Raji (cell line): Measurements from ENCODE around the gene AZI2.

Experiments
- POLR2A ChIP-seq: IDR thresholded peaks from 2 replicates; pipeline ENCODE4 v1.6.1; 2011; ENCODE audit warnings: low read depth, low read length, control low read depth; ENCODE audit not compliant: insufficient read depth

The AZI2 gene, protein sequence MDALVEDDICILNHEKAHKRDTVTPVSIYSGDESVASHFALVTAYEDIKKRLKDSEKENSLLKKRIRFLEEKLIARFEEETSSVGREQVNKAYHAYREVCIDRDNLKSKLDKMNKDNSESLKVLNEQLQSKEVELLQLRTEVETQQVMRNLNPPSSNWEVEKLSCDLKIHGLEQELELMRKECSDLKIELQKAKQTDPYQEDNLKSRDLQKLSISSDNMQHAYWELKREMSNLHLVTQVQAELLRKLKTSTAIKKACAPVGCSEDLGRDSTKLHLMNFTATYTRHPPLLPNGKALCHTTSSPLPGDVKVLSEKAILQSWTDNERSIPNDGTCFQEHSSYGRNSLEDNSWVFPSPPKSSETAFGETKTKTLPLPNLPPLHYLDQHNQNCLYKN

GRCh38 chr3:28348629-28349468 lies at the start of gene AZI2, which contains the start of gene ZCWPW2:
Gene AZI2, minus strand, starts transcription at chr3:28348824. Its CDS starts 8,207 bp downstream, at chr3:28340617.
Gene ZCWPW2, plus strand, starts transcription at chr3:28348721. Its CDS starts 64,348 bp downstream, at chr3:28413069.
- peak; percentile 66 for TF ChIP-seq POLR2A

DNA sequence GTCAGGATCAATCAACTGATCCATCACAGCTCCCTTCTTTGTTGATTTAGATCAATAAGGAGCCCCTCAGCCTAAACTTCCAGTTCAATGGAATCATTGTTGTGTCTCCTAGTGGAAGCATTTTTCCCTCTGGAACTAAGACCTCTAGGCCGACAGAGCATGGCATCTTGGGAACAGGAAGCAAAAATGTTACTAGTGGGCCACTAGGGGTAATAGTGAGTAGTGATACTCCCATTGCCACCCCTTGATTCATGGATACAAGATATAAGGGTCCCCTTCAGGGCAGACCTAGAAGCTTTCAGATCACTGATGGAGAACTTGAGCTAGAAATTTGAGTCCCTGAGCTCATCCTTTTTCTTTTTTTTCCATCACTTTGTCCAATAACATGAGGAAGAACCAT lies 40.4 kb upstream of the AZI2 start:
- TF ChIP-seq POLR2A = no peak

GRCh38 chr3:28386049-28386448 lies 37.4 kb upstream of the AZI2 start:
- TF ChIP-seq POLR2A = no peak

DNA sequence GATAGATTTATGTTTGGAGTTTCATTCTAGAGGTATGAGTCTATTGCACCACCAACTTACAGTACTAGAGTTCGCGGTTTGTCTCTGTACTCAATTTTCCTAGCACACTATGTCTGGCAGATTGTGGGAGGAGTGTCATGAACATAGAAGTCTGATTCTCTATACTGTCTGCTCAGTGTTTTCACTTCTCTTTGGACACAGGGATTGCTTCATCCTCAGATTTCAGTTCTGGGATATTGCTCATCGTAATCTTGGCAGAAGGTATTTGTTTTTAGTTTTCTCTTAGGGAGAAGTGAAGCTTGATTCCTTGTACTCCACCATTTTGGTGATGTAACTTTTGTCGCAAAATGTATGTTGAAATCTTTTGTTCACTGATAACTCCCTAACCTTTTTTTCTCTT lies 27.8 kb upstream of the AZI2 start:
- TF ChIP-seq POLR2A = no peak

DNA sequence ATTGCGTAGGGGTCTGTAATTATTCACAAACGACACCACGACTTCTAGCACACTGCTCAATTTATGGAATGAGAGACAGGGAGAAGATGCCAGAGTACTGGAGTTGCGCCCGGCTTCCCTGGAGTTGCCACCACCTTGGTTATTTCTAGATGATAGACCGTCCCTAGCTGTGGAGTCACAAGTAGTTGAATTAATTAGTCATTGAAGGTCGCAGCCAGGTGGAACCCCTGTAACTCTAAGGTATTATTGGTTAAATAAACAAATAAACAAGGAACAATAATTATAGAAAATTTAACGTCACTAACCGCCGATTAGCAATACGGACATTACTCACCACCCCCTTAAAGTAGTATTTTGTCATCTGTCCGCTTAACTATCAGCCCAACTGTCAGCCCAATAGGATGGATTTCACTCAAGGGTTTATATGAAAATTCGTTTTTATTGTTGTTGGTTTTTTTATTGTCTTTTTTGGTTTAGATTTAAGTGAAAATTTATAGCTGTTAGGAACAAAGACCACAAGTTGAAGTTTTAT lies 911 bp upstream of the AZI2 start:
- TF ChIP-seq POLR2A = no peak

- no peak for TF ChIP-seq POLR2A
These were observed 377 bp downstream of the AZI2 start for GRCh38 chr3:28348265-28348628.

DNA sequence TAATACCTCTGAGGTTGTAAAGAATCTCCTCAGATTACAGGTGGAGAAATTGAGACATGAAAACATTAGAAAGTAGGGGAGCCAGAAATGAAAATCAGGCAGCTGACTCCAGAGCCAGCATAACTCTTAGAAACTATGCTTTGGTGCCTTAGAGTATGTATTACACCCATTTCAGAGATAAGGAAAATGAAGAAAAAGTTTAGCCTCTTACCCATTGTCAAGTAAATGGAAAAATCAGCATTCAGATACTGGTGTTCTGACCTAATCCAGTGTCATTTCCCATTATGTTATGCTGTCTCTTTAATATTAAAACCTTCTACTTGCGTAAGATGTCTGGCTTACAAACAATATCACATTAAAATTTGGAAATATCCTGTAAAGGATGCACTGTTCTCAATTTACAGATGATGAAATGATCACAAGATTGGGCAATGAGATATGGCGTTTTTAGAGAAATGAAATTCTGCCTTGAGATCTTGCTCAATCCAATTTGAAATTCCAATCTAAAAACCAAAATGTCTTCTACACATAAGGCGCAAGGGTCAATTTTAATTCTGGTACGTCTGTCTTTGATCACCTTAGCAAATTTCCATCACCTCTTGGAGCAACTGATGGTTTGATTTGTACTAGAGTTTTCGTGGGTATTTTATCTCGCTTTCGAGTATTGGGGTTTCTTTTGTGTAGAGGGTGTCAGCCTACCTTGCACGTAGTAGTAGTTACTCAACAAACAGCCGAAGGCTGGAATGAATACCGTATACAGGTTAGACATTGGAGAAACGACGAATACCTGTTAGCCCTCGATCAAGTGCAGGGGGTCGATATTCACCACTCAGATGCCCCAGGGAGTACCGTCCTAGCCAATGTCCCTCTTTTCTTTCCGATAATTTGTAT lies 1.0 kb downstream of the AZI2 start:
- TF ChIP-seq POLR2A = no peak

DNA sequence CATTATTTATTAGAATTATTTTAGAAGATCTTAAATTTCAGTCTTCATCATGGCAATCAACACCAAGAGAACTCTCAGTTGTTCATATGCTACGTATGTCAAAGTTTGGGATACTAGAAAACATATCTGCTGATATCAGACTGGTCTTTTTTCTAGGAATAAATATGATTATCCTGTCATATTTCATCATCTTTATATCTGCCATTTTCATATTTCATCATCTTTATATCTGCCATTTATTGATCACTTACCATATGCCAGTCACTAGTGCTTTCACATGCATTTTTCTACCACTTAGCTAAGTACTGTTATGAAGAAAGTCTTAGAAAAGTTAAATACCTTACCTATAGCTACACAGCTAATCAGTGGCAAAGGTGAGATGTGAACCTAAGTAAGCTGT lies 2.9 kb downstream of the AZI2 start:
- no peak for TF ChIP-seq POLR2A

GRCh38 chr3:28343144-28343543 lies 5.5 kb downstream of the AZI2 start:
- TF ChIP-seq POLR2A = no peak

GRCh38 chr3:28337230-28337629 lies 11.4 kb downstream of the AZI2 start:
- no peak for TF ChIP-seq POLR2A

DNA sequence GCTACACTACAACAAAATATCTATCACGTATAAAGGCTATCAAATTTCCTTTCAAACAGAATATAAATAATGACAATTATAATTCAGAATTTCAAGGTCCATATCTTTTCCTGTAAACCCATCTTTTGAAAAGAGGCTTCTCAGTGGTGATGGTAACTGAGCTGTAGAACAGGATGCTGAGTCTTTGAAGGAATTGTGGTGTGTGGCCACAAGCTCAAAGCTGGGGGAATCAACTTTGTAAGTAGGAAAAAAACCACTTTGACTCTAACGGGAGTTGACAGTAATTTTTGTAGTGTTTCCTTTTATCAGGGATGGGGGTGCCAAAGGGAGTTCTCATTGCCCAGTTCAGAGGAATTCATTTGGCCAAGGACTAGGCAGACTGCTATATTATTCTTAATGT lies 13.4 kb downstream of the AZI2 start:
- TF ChIP-seq POLR2A = no peak

DNA sequence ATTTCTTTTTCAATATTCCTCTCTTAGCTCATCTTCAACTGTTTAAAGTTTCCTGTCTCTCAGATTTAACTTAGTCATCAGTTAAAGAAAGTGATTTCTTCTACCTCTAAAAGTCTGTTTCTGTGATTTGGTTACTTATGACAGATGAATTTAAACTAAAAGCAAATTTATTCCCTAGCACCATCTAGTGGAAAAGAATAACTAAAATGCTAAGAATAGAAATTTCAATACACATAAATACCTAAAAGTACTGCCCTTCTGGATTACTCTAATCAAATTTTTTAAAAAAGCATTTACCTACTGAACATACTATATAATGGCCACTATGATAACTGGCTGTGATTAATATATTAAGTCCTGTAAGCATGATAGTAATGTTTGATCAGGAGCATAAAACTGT lies 14.1 kb downstream of the AZI2 start:
- TF ChIP-seq POLR2A = no peak

DNA sequence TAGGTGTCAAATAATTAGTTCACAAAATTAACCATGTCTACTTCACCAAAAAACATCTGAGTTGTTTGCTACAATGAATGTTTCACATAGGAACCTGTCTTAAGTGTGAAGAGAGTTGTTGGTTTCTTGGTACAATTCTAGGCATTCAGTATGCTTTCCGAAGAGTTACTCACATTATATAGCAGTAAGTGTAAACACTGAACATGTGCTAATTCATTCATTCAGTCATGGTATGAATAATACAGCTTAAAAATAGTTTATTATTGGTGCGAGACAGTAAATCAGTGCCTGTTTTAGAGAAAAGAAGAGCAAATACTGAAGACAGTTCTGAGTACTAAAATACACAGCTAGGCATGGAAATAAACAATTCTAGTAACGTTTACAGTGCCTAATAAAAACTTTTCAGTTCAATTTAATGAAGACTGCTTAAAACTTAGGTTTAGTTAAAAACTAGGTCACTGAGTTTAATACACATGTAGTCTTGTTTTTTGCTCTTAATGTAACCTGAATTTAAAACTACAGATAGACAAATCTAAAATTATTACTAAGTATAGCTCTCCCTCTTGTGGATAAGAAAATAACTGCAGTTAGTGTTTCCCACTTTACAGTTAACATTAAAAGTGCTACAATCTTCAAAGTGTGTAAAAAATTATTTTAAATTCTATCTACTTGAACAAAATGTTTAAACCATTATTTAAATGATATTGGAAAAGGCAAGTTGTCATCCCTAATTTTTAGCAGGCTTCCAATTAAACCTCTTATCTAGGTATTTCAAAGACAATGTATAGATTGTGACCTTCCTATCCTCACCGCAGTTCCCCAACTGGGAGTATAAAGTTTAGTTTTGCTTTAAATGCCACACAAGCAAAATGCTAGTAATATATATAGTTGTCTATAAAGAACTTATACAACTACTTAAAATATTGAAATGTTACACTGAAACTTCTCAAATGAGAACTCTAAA lies 20.2 kb downstream of the AZI2 start:
- TF ChIP-seq POLR2A = no peak

GRCh38 chr3:28326458-28326926 lies 22.1 kb downstream of the AZI2 start:
- no peak for TF ChIP-seq POLR2A

DNA sequence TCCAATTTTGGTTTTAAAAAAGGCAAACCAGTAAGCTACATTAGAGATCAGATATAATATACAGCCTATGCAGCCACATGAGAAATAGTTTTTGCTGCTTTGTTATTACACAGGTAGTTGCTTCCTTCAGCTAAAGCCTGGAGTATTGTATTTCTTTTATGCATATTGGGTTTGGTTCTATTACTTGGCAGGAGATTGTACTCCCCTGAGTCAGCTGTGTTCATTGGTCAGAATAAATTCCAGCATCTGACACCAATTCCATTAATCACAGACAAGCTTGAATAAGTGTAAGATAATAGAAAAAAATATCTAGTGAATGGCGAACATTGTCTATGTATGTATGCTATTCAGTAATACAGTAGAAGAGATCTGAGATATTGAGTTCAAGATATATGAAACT lies 26.2 kb downstream of the AZI2 start:
- TF ChIP-seq POLR2A = no peak
